Glutamatergic neuron (in vitro differentiated cells): ENCODE data around the gene UCMA. TPM values are rescaled to one million over a fixed set of nuclear protein-coding genes. Genes with fewer than 3 reads are reported as not detected.

ENCODE experiments used
- DNase-seq: peaks from one replicate; pipeline ENCODE4 v3.0.0; 2022
- H3K27ac Mint-ChIP-seq: one replicate; pipeline ENCODE4 v1.8.0; 2020; ENCODE audit warnings: mild to moderate bottlenecking, mixed read lengths, inconsistent platforms; ENCODE audit not compliant: unreplicated experiment
- H3K27me3 Mint-ChIP-seq: one replicate; pipeline ENCODE4 v1.8.0; 2020; ENCODE audit warnings: mild to moderate bottlenecking, moderate library complexity, mixed read lengths, inconsistent platforms; ENCODE audit not compliant: unreplicated experiment
- H3K36me3 Mint-ChIP-seq: one replicate; pipeline ENCODE4 v1.8.0; 2020; ENCODE audit warnings: mild to moderate bottlenecking, mixed read lengths, inconsistent platforms; ENCODE audit not compliant: unreplicated experiment
- H3K4me1 Mint-ChIP-seq: one replicate; pipeline ENCODE4 v1.8.0; 2020; ENCODE audit warnings: mild to moderate bottlenecking, low read depth, mixed read lengths, inconsistent platforms; ENCODE audit not compliant: unreplicated experiment
- H3K4me3 Mint-ChIP-seq: one replicate; pipeline ENCODE4 v1.8.0; 2020; ENCODE audit warnings: mild to moderate bottlenecking, mixed read lengths, inconsistent platforms; ENCODE audit not compliant: unreplicated experiment
- H3K9me3 Mint-ChIP-seq: one replicate; pipeline ENCODE4 v1.8.0; 2020; ENCODE audit warnings: mild to moderate bottlenecking, moderate library complexity, mixed read lengths, inconsistent platforms; ENCODE audit not compliant: unreplicated experiment
- total RNA-seq: library from RNA; stranded (reverse); fragmentation: NEBNext Ultra II Directional; extraction: Animal tissue kit (Norgen Biotek cat#: 25700); gene quantifications from one replicate; pipeline ENCODE4 v1.2.1, GENCODE V29; 2021; ENCODE audit not compliant: unreplicated experiment
- TF ChIP-seq, protein P1 (sequence below): fragments of 200-600 bp; sonication (generic); IDR thresholded peaks from one replicate; pipeline ENCODE4 v1.5.0; 2021; ENCODE audit not compliant: partially characterized antibody, unreplicated experiment

The UCMA gene
- total RNA-seq, 1 donor from 2014 or later, result not detected

- no peaks in the 10 kb centered on the region for H3K4me1 Mint-ChIP-seq
- H3K36me3 Mint-ChIP-seq, result peaks cover 4% of the 10 kb centered on the region
- TF ChIP-seq, protein P1, sequence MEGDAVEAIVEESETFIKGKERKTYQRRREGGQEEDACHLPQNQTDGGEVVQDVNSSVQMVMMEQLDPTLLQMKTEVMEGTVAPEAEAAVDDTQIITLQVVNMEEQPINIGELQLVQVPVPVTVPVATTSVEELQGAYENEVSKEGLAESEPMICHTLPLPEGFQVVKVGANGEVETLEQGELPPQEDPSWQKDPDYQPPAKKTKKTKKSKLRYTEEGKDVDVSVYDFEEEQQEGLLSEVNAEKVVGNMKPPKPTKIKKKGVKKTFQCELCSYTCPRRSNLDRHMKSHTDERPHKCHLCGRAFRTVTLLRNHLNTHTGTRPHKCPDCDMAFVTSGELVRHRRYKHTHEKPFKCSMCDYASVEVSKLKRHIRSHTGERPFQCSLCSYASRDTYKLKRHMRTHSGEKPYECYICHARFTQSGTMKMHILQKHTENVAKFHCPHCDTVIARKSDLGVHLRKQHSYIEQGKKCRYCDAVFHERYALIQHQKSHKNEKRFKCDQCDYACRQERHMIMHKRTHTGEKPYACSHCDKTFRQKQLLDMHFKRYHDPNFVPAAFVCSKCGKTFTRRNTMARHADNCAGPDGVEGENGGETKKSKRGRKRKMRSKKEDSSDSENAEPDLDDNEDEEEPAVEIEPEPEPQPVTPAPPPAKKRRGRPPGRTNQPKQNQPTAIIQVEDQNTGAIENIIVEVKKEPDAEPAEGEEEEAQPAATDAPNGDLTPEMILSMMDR, result no peak
Measured at GRCh38 chr10:13190816-13191215, 43.4 kb downstream of the UCMA start.

GRCh38 chr10:13189961-13190360, 44.2 kb downstream of the UCMA start:
- TF ChIP-seq, protein P1, result no peak
- H3K27ac Mint-ChIP-seq, result no peak overlapping the region
- DNase-seq, result no peak
- no peaks in the 10 kb centered on the region for H3K9me3 Mint-ChIP-seq
- H3K4me3 Mint-ChIP-seq, result no peak overlapping the region
- H3K4me1 Mint-ChIP-seq, result no peaks in the 10 kb centered on the region
- H3K36me3 Mint-ChIP-seq, result peaks cover 4% of the 10 kb centered on the region
- H3K27me3 Mint-ChIP-seq, result peaks cover 4% of the 10 kb centered on the region

More at GRCh38 chr10:13190816-13191215, 43.4 kb downstream of the UCMA start:
- Mint-ChIP-seq H3K9me3 (no peaks in the 10 kb centered on the region), H3K4me3 (no peak overlapping the region), H3K27ac (no peak overlapping the region), H3K27me3 (peaks cover 4% of the 10 kb centered on the region)
- DNase-seq, result no peak

GRCh38 chr10:13188593-13188992, 45.6 kb downstream of the UCMA start:
- Mint-ChIP-seq H3K27ac (no peak overlapping the region), H3K4me1 (no peaks in the 10 kb centered on the region)

DNA sequence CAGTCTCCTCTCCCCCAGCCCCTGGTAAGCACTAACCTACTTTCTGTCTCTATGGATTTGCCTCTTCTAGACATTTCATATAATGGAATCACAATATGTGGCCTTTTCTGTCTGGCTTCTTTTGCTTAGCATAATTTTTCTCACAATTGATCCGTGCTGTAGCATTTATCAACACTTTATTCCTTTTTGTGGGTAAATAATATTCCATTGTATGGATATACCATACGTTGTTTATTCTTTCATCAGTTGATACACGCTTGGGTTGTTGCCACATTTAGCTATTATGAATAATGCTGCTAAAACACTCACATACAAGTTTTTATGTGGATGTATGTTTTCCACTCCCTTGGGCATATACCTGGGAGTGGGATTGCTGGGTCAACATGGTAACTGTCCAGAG, 47.0 kb downstream of the UCMA start:
- Mint-ChIP-seq H3K36me3 (peaks cover 4% of the 10 kb centered on the region), H3K27me3 (peaks cover 4% of the 10 kb centered on the region), H3K4me3 (no peak overlapping the region), H3K27ac (no peak overlapping the region), H3K9me3 (no peaks in the 10 kb centered on the region), H3K4me1 (no peaks in the 10 kb centered on the region)
- DNase-seq, result no peak
- TF ChIP-seq, protein P1, result no peak

More at GRCh38 chr10:13188593-13188992, 45.6 kb downstream of the UCMA start:
- no peaks in the 10 kb centered on the region for H3K9me3 Mint-ChIP-seq
- DNase-seq, result no peak
- H3K27me3 Mint-ChIP-seq, result peaks cover 4% of the 10 kb centered on the region
- H3K4me3 Mint-ChIP-seq, result no peak overlapping the region
- peaks cover 4% of the 10 kb centered on the region for H3K36me3 Mint-ChIP-seq
- TF ChIP-seq, protein P1, result no peak

DNA sequence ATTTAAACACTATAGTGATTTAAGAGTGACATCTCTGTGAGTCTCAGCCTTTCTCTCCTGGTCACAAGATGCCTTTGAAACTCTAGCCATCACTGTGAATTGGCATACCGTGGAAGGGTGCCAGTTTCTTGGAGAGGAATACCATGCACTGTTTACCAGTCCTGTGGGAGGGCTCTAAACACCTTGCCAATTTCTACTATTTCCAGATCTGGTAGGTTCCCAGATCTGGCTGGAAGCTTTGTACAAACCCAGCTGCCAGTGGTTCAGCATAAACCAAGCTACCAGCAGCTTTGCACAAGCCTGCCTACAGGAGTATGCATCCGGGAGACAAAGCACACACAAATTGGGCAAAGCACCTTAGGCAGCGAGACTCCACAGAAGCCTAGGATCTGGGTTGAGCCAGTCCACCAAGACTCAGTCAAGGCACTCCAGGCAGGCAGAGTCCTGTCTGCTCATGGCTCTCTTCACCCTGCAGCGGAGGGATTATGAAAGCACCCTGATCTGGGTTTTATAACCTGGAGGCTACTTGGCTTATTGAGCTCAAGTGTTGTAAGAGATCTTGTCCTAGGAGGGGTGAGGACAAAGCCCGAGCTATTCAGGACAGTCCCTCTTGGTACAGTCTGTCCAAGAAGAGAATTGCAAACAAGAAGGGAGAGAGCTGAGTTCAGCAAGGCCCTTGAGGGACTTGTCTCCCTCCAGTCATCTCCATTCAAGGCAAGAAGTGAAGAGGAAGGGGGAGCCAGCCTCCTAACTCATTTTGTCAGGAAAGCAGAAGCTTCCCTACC, 49.3 kb downstream of the UCMA start:
- H3K9me3 Mint-ChIP-seq, result no peaks in the 10 kb centered on the region
- no peak for DNase-seq
- no peak overlapping the region for H3K27ac Mint-ChIP-seq
- peaks cover 4% of the 10 kb centered on the region for H3K36me3 Mint-ChIP-seq
- peaks cover 4% of the 10 kb centered on the region for H3K27me3 Mint-ChIP-seq
- no peaks in the 10 kb centered on the region for H3K4me1 Mint-ChIP-seq
- no peak overlapping the region for H3K4me3 Mint-ChIP-seq
- TF ChIP-seq, protein P1, result no peak
